Measurements from ENCODE around the gene RFTN1. TPM values are rescaled to one million over a fixed set of nuclear protein-coding genes. Genes with fewer than 3 reads are reported as not detected.

The RFTN1 gene
- total and polyA plus RNA-seq, 2 donors (not counting 3 experiments of a cell fraction or from before 2014, with no cell fraction given): 40.3 to 43.3 TPM

- dilution Hi-C loops (cut with MboI; ENCODE audit: extremely low pct_ligation_motif_present, low sequenced_read_pairs): no loop called here
- peak; percentile 47 for DNase-seq (ENCODE audit: low read depth, low spot score)
These were observed 39.3 kb downstream of the RFTN1 start for GRCh38 chr3:16474216-16474615.

GRCh38 chr3:16472593-16472992 lies 40.9 kb downstream of the RFTN1 start:
- ChIA-PET POLR2A (no interaction called here), CTCF (no interaction called here)
- intact Hi-C loops (cut with micrococcal nuclease) (no loop called here), dilution Hi-C loops (cut with MboI; ENCODE audit: extremely low pct_ligation_motif_present, low sequenced_read_pairs) (no loop called here)
- DNase-seq (ENCODE audit: low read depth, low spot score) (no peak), FAIRE-seq (no peak)
- no peaks in the 10 kb centered on the region for H3K9me3 ChIP-seq (replicated peaks; ENCODE audit: control insufficient read depth, insufficient read depth, low read length)
- no peaks in the 10 kb centered on the region for H3K9me1 ChIP-seq (replicated peaks; ENCODE audit: control insufficient read depth, extremely low read depth, insufficient read depth, low read length)
- H2AFZ ChIP-seq (ENCODE audit: low read depth, low read length): no peak overlapping the region
- no peak overlapping the region for H3K9ac ChIP-seq (replicated peaks; ENCODE audit: extremely low read depth, insufficient read depth, low read length)
- H3K79me2 ChIP-seq (ENCODE audit: control insufficient read depth, insufficient read depth, low read length): no peaks in the 10 kb centered on the region
- no peaks in the 10 kb centered on the region for H4K20me1 ChIP-seq (replicated peaks; ENCODE audit: control insufficient read depth, extremely low read depth, insufficient read depth, low read length)
- H3K27ac ChIP-seq (ENCODE audit: insufficient read depth, low read depth, low read length): no peak overlapping the region
- no peak overlapping the region for H3K4me2 ChIP-seq (ENCODE audit: insufficient read depth, low read length)
- no peaks in the 10 kb centered on the region for H3K27me3 ChIP-seq (ENCODE audit: control insufficient read depth in 2 of 2, insufficient read depth in 2 of 2, low read length in 2 of 2)
- no peak for TF ChIP-seq MYC (IDR thresholded peaks at IDR 0.05; ENCODE audit: low read depth, low read length)
- H3K4me3 ChIP-seq (replicated peaks in 1 of 3; ENCODE audit: insufficient read depth in 1 of 3, low read depth in 1 of 3, low read length in 3 of 3): no peak overlapping the region
- H3K4me1 ChIP-seq (ENCODE audit: control insufficient read depth, extremely low read depth, insufficient read depth, low read length): peaks cover 46% of the 10 kb centered on the region
- H3K36me3 ChIP-seq (ENCODE audit: control insufficient read depth in 2 of 2, extremely low read depth in 1 of 2, insufficient read depth in 2 of 2, low read length in 2 of 2): no peaks in the 10 kb centered on the region
- no TSS peak for BruUV-seq (replicated peaks)

More at GRCh38 chr3:16474216-16474615, 39.3 kb downstream of the RFTN1 start:
- ChIA-PET CTCF (interaction anchor here (0.8 to 1.5 kb wide), 3 partner anchors 16 to 184 kb away, joined by 3 to 5 read pairs (median 3); no protein-coding TSS in a partner anchor), POLR2A (interaction anchor here (1.3 kb wide), 1 partner anchor 37 kb away, joined by 3 read pairs; no protein-coding TSS in a partner anchor)
- Histone ChIP-seq H3K4me3 (replicated peaks in 1 of 3; ENCODE audit: insufficient read depth in 1 of 3, low read depth in 1 of 3, low read length in 3 of 3) (no peak overlapping the region), H3K4me2 (ENCODE audit: insufficient read depth, low read length) (peak overlapping the region; percentile 9), H3K27me3 (ENCODE audit: control insufficient read depth in 2 of 2, insufficient read depth in 2 of 2, low read length in 2 of 2) (no peaks in the 10 kb centered on the region), H4K20me1 (replicated peaks; ENCODE audit: control insufficient read depth, extremely low read depth, insufficient read depth, low read length) (no peaks in the 10 kb centered on the region), H3K36me3 (ENCODE audit: control insufficient read depth in 2 of 2, extremely low read depth in 1 of 2, insufficient read depth in 2 of 2, low read length in 2 of 2) (no peaks in the 10 kb centered on the region), H3K9ac (replicated peaks; ENCODE audit: extremely low read depth, insufficient read depth, low read length) (no peak overlapping the region), H3K27ac (ENCODE audit: insufficient read depth, low read depth, low read length) (no peak overlapping the region), H3K4me1 (ENCODE audit: control insufficient read depth, extremely low read depth, insufficient read depth, low read length) (peaks cover 36% of the 10 kb centered on the region), H3K9me1 (replicated peaks; ENCODE audit: control insufficient read depth, extremely low read depth, insufficient read depth, low read length) (no peaks in the 10 kb centered on the region), H3K79me2 (ENCODE audit: control insufficient read depth, insufficient read depth, low read length) (no peaks in the 10 kb centered on the region), H2AFZ (ENCODE audit: low read depth, low read length) (no peak overlapping the region), H3K9me3 (replicated peaks; ENCODE audit: control insufficient read depth, insufficient read depth, low read length) (no peaks in the 10 kb centered on the region)
- FAIRE-seq: peak; percentile 84
- no TSS peak for BruUV-seq (replicated peaks)
- TF ChIP-seq MYC (IDR thresholded peaks at IDR 0.05; ENCODE audit: low read depth, low read length) (no peak), FOS (IDR thresholded peaks at IDR 0.05; ENCODE audit: borderline replicate concordance, insufficient read depth, low read length) (peak; percentile 8)
- intact Hi-C loops (cut with micrococcal nuclease): no loop called here
